Measurements from ENCODE around the gene GLCE. TPM values are rescaled to one million over a fixed set of nuclear protein-coding genes. Genes with fewer than 3 reads are reported as not detected.

Gene GLCE
- total and polyA plus RNA-seq, 4 experiments from 2014 or later, result 6.1 to 9.0 (median 7.2) TPM

DNA sequence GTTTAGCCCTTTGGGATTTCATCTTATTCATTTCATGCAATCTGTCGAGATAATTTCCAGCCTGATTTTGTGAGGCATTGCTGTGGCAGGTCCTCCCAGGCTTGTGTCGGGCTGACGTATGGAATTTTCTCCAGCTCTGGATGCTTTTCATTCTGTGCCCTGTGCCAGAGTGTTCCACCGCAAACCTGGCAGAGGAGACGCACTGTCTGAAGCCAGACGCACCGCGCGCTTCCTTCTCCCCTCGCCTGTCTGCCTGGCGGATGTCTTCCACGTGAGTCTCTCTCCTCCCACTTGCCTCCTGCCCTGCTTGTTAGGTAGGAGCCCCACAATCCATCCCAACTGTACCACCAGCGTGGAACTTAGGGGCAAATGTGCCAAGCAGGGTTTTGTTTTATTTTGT is 20.1 kb upstream of the GLCE start:
- H3K4me3 Mint-ChIP-seq, result no peak overlapping the region
- ChIA-PET POLR2A (ENCODE audit: partially characterized antibody) (no interaction called here), CTCF (ENCODE audit: partially characterized antibody) (no interaction called here)
- intact Hi-C loops (cut with micrococcal nuclease), result no loop called here
- peaks cover 18 to 37% of the 10 kb centered on the region in 2 donors for H3K27me3 Mint-ChIP-seq
- Histone ChIP-seq H3K27me3 (ENCODE audit: insufficient read depth, low read length) (no peaks in the 10 kb centered on the region), H3K36me3 (ENCODE audit: insufficient read depth, low read length) (no peaks in the 10 kb centered on the region), H3K27ac (ENCODE audit: low read depth, low read length) (no peak overlapping the region), H3K4me1 (ENCODE audit: insufficient read depth, low read length) (no peaks in the 10 kb centered on the region), H3K9me3 (ENCODE audit: control insufficient read depth in 1 of 2, low read length in 2 of 2) (no peaks in the 10 kb centered on the region), H3K4me3 (ENCODE audit: low read length in 2 of 2) (no peak overlapping the region)
- no peak overlapping the region for H3K27ac Mint-ChIP-seq
- no peak for DNase-seq
- H3K36me3 Mint-ChIP-seq, result no peaks in the 10 kb centered on the region
- H3K4me1 Mint-ChIP-seq, result no peaks in the 10 kb centered on the region
- peaks cover 0 to 10% (median under 1%) of the 10 kb centered on the region in 8 donors for H3K9me3 Mint-ChIP-seq

DNA sequence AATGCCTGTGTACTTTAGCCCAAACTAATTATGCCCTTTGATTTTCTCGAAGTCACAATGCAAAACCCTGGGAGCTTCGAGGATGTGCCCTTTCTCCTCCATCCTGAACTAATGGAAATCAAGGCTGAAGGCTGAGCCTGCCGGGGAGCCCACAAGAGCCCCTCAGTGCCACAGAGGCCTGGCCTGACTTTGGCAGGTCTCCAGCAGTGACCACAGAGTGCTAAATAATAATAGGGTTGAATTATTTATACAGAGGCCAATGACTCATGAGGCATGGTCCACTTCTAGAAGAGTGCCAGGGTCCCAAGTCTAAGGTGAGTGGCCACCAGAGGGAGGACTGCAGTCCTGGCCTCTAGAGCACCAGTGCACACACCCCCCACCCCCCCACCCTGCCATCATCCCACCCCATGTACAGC is 19.1 kb upstream of the GLCE start:
- intact Hi-C loops (cut with micrococcal nuclease), result no loop called here
- H3K27me3 ChIP-seq (ENCODE audit: insufficient read depth, low read length), result no peaks in the 10 kb centered on the region
- no peak overlapping the region for H3K4me3 ChIP-seq (ENCODE audit: low read length in 2 of 2)
- ChIA-PET POLR2A (ENCODE audit: partially characterized antibody) (no interaction called here), CTCF (ENCODE audit: partially characterized antibody) (interaction anchor here (1.6 kb wide), 1 partner anchor 15 kb away, joined by 3 read pairs; no protein-coding TSS in a partner anchor)
- Mint-ChIP-seq H3K27me3 (peaks cover 24 to 47% of the 10 kb centered on the region in 2 donors), H3K4me3 (no peak overlapping the region), H3K9me3 (peaks cover 0 to 10% (median under 1%) of the 10 kb centered on the region in 8 donors), H3K36me3 (no peaks in the 10 kb centered on the region), H3K27ac (no peak overlapping the region), H3K4me1 (no peaks in the 10 kb centered on the region)
- no peak for DNase-seq
- no peaks in the 10 kb centered on the region for H3K4me1 ChIP-seq (ENCODE audit: insufficient read depth, low read length)
- no peaks in the 10 kb centered on the region for H3K36me3 ChIP-seq (ENCODE audit: insufficient read depth, low read length)
- H3K27ac ChIP-seq (ENCODE audit: low read depth, low read length), result no peak overlapping the region
- no peaks in the 10 kb centered on the region for H3K9me3 ChIP-seq (ENCODE audit: control insufficient read depth in 1 of 2, low read length in 2 of 2)

GRCh38 chr15:69141833-69142232 is 18.6 kb upstream of the GLCE start:
- POLR2A ChIA-PET (ENCODE audit: partially characterized antibody), result no interaction called here
- Histone ChIP-seq H3K9me3 (ENCODE audit: control insufficient read depth in 1 of 2, low read length in 2 of 2) (no peaks in the 10 kb centered on the region), H3K4me3 (ENCODE audit: low read length in 2 of 2) (no peak overlapping the region), H3K27ac (ENCODE audit: low read depth, low read length) (no peak overlapping the region), H3K27me3 (ENCODE audit: insufficient read depth, low read length) (no peaks in the 10 kb centered on the region), H3K36me3 (ENCODE audit: insufficient read depth, low read length) (no peaks in the 10 kb centered on the region), H3K4me1 (ENCODE audit: insufficient read depth, low read length) (no peaks in the 10 kb centered on the region)
- no peaks in the 10 kb centered on the region for H3K36me3 Mint-ChIP-seq
- CTCF ChIA-PET (ENCODE audit: partially characterized antibody), result interaction anchor here (1.6 kb wide), 1 partner anchor 15 kb away, joined by 3 read pairs; no protein-coding TSS in a partner anchor
- H3K27ac Mint-ChIP-seq, result no peak overlapping the region
- H3K9me3 Mint-ChIP-seq, result peaks cover 0 to 9% (median under 1%) of the 10 kb centered on the region in 8 donors
- H3K4me1 Mint-ChIP-seq, result no peaks in the 10 kb centered on the region
- intact Hi-C loops (cut with micrococcal nuclease), result no loop called here
- no peak for DNase-seq
- H3K4me3 Mint-ChIP-seq, result no peak overlapping the region
- H3K27me3 Mint-ChIP-seq, result peaks cover 23 to 51% of the 10 kb centered on the region in 2 donors

- intact Hi-C loops (cut with micrococcal nuclease), result no loop called here
- Mint-ChIP-seq H3K4me3 (no peak overlapping the region), H3K27me3 (peaks cover 22 to 53% of the 10 kb centered on the region in 2 donors), H3K36me3 (no peaks in the 10 kb centered on the region), H3K27ac (no peak overlapping the region), H3K9me3 (peaks cover 0 to 7% (median under 1%) of the 10 kb centered on the region in 8 donors), H3K4me1 (no peaks in the 10 kb centered on the region)
- Histone ChIP-seq H3K9me3 (ENCODE audit: control insufficient read depth in 1 of 2, low read length in 2 of 2) (no peaks in the 10 kb centered on the region), H3K27me3 (ENCODE audit: insufficient read depth, low read length) (no peaks in the 10 kb centered on the region), H3K4me1 (ENCODE audit: insufficient read depth, low read length) (no peaks in the 10 kb centered on the region), H3K36me3 (ENCODE audit: insufficient read depth, low read length) (no peaks in the 10 kb centered on the region), H3K4me3 (ENCODE audit: low read length in 2 of 2) (no peak overlapping the region), H3K27ac (ENCODE audit: low read depth, low read length) (no peak overlapping the region)
- CTCF ChIA-PET (ENCODE audit: partially characterized antibody), result no interaction called here
- POLR2A ChIA-PET (ENCODE audit: partially characterized antibody), result no interaction called here
- no peak for DNase-seq
Observed at GRCh38 chr15:69143756-69144436, 16.5 kb upstream of the GLCE start.

- Histone ChIP-seq H3K36me3 (ENCODE audit: insufficient read depth, low read length) (no peaks in the 10 kb centered on the region), H3K9me3 (ENCODE audit: control insufficient read depth in 1 of 2, low read length in 2 of 2) (no peaks in the 10 kb centered on the region), H3K27me3 (ENCODE audit: insufficient read depth, low read length) (no peaks in the 10 kb centered on the region), H3K4me1 (ENCODE audit: insufficient read depth, low read length) (no peaks in the 10 kb centered on the region), H3K27ac (ENCODE audit: low read depth, low read length) (no peak overlapping the region), H3K4me3 (ENCODE audit: low read length in 2 of 2) (no peak overlapping the region)
- POLR2A ChIA-PET (ENCODE audit: partially characterized antibody), result no interaction called here
- Mint-ChIP-seq H3K4me3 (no peak overlapping the region), H3K27ac (no peak overlapping the region), H3K9me3 (peaks cover 0 to 7% (median under 1%) of the 10 kb centered on the region in 8 donors), H3K36me3 (no peaks in the 10 kb centered on the region), H3K27me3 (peaks cover 22 to 53% of the 10 kb centered on the region in 2 donors), H3K4me1 (no peaks in the 10 kb centered on the region)
- DNase-seq, result no peak
- CTCF ChIA-PET (ENCODE audit: partially characterized antibody), result no interaction called here
- intact Hi-C loops (cut with micrococcal nuclease), result no loop called here
Observed at GRCh38 chr15:69144530-69144929, 15.9 kb upstream of the GLCE start.

GRCh38 chr15:69145149-69145693 is 15.2 kb upstream of the GLCE start:
- Histone ChIP-seq H3K27ac (ENCODE audit: low read depth, low read length) (no peak overlapping the region), H3K36me3 (ENCODE audit: insufficient read depth, low read length) (no peaks in the 10 kb centered on the region), H3K4me3 (ENCODE audit: low read length in 2 of 2) (no peak overlapping the region), H3K9me3 (ENCODE audit: control insufficient read depth in 1 of 2, low read length in 2 of 2) (no peaks in the 10 kb centered on the region), H3K27me3 (ENCODE audit: insufficient read depth, low read length) (no peaks in the 10 kb centered on the region), H3K4me1 (ENCODE audit: insufficient read depth, low read length) (no peaks in the 10 kb centered on the region)
- Mint-ChIP-seq H3K9me3 (peaks cover 0 to 7% (median under 1%) of the 10 kb centered on the region in 8 donors), H3K27me3 (peaks cover 26 to 50% of the 10 kb centered on the region in 2 donors), H3K36me3 (no peaks in the 10 kb centered on the region), H3K27ac (no peak overlapping the region), H3K4me1 (no peaks in the 10 kb centered on the region), H3K4me3 (no peak overlapping the region)
- no peak for DNase-seq
- ChIA-PET CTCF (ENCODE audit: partially characterized antibody) (no interaction called here), POLR2A (ENCODE audit: partially characterized antibody) (no interaction called here)
- intact Hi-C loops (cut with micrococcal nuclease), result no loop called here

DNA sequence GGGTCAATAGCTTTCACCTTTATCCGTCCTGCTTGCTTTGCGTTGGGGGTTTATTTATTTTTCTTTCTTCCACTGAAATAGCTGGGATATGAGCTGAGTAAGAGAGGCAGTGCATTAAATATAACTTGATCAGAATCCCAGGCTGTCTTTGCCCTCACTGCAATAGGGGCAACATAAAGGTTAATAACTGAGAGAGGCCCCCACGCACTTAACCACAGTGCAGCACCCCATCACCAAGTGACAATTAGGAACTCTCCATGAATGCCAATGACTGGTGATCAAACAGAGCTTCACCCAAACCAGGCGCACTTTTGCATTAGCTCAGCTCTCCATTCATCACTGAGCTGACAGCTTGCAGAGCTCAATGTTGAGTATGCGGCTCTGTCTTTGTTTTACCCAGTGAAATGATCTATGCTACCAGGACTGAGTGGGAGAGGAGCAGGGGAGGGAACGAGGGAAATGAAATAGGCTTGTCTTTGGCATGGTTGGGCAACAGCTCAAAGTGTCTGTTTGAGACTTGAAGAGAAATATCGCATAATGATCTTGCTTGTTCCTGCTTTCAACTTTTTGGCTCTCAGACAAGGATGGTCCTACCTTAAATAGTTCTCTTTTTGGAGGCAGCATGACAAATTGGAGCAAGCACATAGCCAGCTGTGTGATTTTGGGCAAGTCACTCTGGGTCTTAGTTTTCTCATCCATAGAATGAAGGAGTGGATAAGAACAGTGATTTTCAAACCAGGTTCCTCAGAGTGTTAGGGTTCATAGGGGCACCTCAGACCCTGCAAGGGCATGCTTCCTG is 14.5 kb upstream of the GLCE start:
- no peaks in the 10 kb centered on the region for H3K36me3 ChIP-seq (ENCODE audit: insufficient read depth, low read length)
- POLR2A ChIA-PET (ENCODE audit: partially characterized antibody), result no interaction called here
- DNase-seq, result no peak
- Mint-ChIP-seq H3K4me1 (no peaks in the 10 kb centered on the region), H3K4me3 (no peak overlapping the region), H3K27me3 (peaks cover 30 to 50% of the 10 kb centered on the region in 2 donors), H3K36me3 (no peaks in the 10 kb centered on the region), H3K27ac (no peak overlapping the region), H3K9me3 (peaks cover 0 to 7% (median under 1%) of the 10 kb centered on the region in 8 donors)
- H3K27ac ChIP-seq (ENCODE audit: low read depth, low read length), result no peak overlapping the region
- H3K9me3 ChIP-seq (ENCODE audit: control insufficient read depth in 1 of 2, low read length in 2 of 2), result no peaks in the 10 kb centered on the region
- intact Hi-C loops (cut with micrococcal nuclease), result no loop called here
- CTCF ChIA-PET (ENCODE audit: partially characterized antibody), result no interaction called here
- H3K4me3 ChIP-seq (ENCODE audit: low read length in 2 of 2), result no peak overlapping the region
- H3K4me1 ChIP-seq (ENCODE audit: insufficient read depth, low read length), result no peaks in the 10 kb centered on the region
- H3K27me3 ChIP-seq (ENCODE audit: insufficient read depth, low read length), result no peaks in the 10 kb centered on the region
